HepG2 (cell line): ENCODE measurements around the gene IL17RB. TPM values are rescaled to one million over a fixed set of nuclear protein-coding genes. Genes with fewer than 3 reads are reported as not detected.
A peak's percentile ranks its signal among the peaks of the same experiment; 100 is the strongest.

ENCODE experiments used
- ARNT ChIP-seq: fragments of 450-650 bp; IDR thresholded peaks from 2 replicates; pipeline ENCODE4 v1.6.1; 2017
- CBX2 ChIP-seq, 2 experiments: fragments of 200-600 bp in 1 of 2; sonication (generic); formaldehyde crosslinking in 1 of 2; IDR thresholded peaks; 2 replicates each; pipeline versions ENCODE4 v1.7.0 to v1.8.1; 2018 to 2022; ENCODE audit warnings: low read depth in 2 of 2, low read length in 1 of 2, mild to moderate bottlenecking in 1 of 2, missing genetic modification reagents in 1 of 2
- CCDC6 ChIP-seq: sonication (generic); formaldehyde crosslinking; IDR thresholded peaks from 2 replicates; pipeline ENCODE4 v1.8.1; 2022; ENCODE audit warnings: mild to moderate bottlenecking, missing genetic modification reagents, moderate library complexity
- MBNL3 ChIP-seq: fragments of 250-450 bp; sonication (Bioruptor Pico); conservative IDR thresholded peaks from 2 replicates; pipeline ENCODE4 v1.8.0; 2022; ENCODE audit warnings: mild to moderate bottlenecking, inconsistent platforms
- SALL2 ChIP-seq: sonication (generic); formaldehyde crosslinking; IDR thresholded peaks from 2 replicates; pipeline ENCODE4 v1.8.1; 2023; ENCODE audit warnings: mild to moderate bottlenecking, missing genetic modification reagents, inconsistent platforms
- SMYD3 ChIP-seq: sonication (generic); formaldehyde crosslinking; IDR thresholded peaks from 2 replicates; pipeline ENCODE4 v1.8.1; 2023; ENCODE audit warnings: mild to moderate bottlenecking, missing genetic modification reagents
- SNRNP70 ChIP-seq: fragments of 200-400 bp; formaldehyde crosslinking; IDR thresholded peaks from 2 replicates; pipeline ENCODE4 v1.6.1; 2017; ENCODE audit warnings: mild to moderate bottlenecking, low read depth, low read length, moderate library complexity
- SPEN ChIP-seq: sonication (generic); formaldehyde crosslinking; IDR thresholded peaks from 2 replicates; pipeline ENCODE4 v1.5.1; 2020; ENCODE audit warnings: low read depth, mild to moderate bottlenecking, missing genetic modification reagents
- TRAFD1 ChIP-seq: sonication (generic); formaldehyde crosslinking; IDR thresholded peaks from 2 replicates; pipeline ENCODE4 v1.5.1; 2020; ENCODE audit warnings: missing genetic modification reagents, mild to moderate bottlenecking, borderline replicate concordance
- ZFX ChIP-seq: sonication (generic); formaldehyde crosslinking; IDR thresholded peaks from 2 replicates; pipeline ENCODE4 v1.4.0; 2020; ENCODE audit warnings: mild to moderate bottlenecking, low read depth, missing genetic modification reagents, moderate library complexity
- ZKSCAN1 ChIP-seq: fragments of 150-350 bp; IDR thresholded peaks from 2 replicates; pipeline ENCODE4 v1.6.1; 2014; ENCODE audit warnings: low read length
- ZNF530 ChIP-seq: sonication (generic); formaldehyde crosslinking; IDR thresholded peaks from 2 replicates; pipeline ENCODE4 v1.5.0; 2020; ENCODE audit warnings: low read depth, mild to moderate bottlenecking, missing genetic modification reagents
- ZNF552 ChIP-seq: sonication (generic); formaldehyde crosslinking; IDR thresholded peaks from 2 replicates; pipeline ENCODE4 v1.9.0; 2022; ENCODE audit warnings: missing genetic modification reagents, mild to moderate bottlenecking, borderline replicate concordance
- ZNF597 ChIP-seq: sonication (generic); formaldehyde crosslinking; IDR thresholded peaks from 2 replicates; pipeline ENCODE4 v1.5.0; 2020; ENCODE audit warnings: missing genetic modification reagents
- ZNF672 ChIP-seq: sonication (generic); formaldehyde crosslinking; IDR thresholded peaks from 2 replicates; pipeline ENCODE4 v1.8.1; 2022; ENCODE audit warnings: missing genetic modification reagents
- ZNF782 ChIP-seq: sonication (generic); formaldehyde crosslinking; IDR thresholded peaks from 2 replicates; pipeline ENCODE4 v1.4.0; 2020; ENCODE audit warnings: missing genetic modification reagents, mild to moderate bottlenecking, borderline replicate concordance
- ZSCAN25 ChIP-seq: sonication (generic); formaldehyde crosslinking; IDR thresholded peaks from 2 replicates; pipeline ENCODE4 v1.8.0; 2022; ENCODE audit warnings: mild to moderate bottlenecking, missing genetic modification reagents
- polyA plus RNA-seq, 8 experiments: library from polyadenylated mRNA; depleted of rRNA in 3 of 8; stranded (reverse) in 7 of 8; unstranded in 1 of 8; fragments of >200 nt; fragmentation: Illumina TruSeq in 4 of 8; extraction: Trizol in 4 of 8; gene quantifications; 2 replicates each; pipeline versions ENCODE4 v1.2.1 to v1.2.3, GENCODE V29; 2011 to 2016; ENCODE audit warnings: low read depth in 4 of 8, missing spikeins in 1 of 8, mixed read lengths in 1 of 8; ENCODE audit not compliant: insufficient read depth in 1 of 8
- total RNA-seq, 5 experiments: library from RNA; depleted of rRNA; stranded (reverse); fragments of >200 nt; fragmentation: Illumina TruSeq; extraction: Trizol; gene quantifications; 2 replicates each; pipeline ENCODE4 v1.2.3, GENCODE V29; 2016; ENCODE audit warnings: low read depth in 1 of 5
- TF ChIP-seq, protein P1 (sequence below): sonication (generic); formaldehyde crosslinking; IDR thresholded peaks from 2 replicates; pipeline ENCODE4 v1.5.0; 2020; ENCODE audit warnings: missing genetic modification reagents
- TF ChIP-seq, protein P2 (sequence below): sonication (generic); formaldehyde crosslinking; IDR thresholded peaks from 2 replicates; pipeline ENCODE4 v1.5.1; 2020; ENCODE audit warnings: mild to moderate bottlenecking, missing genetic modification reagents, moderate library complexity
- TF ChIP-seq, protein P3 (sequence below): sonication (generic); formaldehyde crosslinking; IDR thresholded peaks from 2 replicates; pipeline ENCODE4 v1.5.1; 2020; ENCODE audit warnings: missing genetic modification reagents, mild to moderate bottlenecking, borderline replicate concordance

The IL17RB gene
- total and polyA plus RNA-seq, 2 of the 13 experiments (the other 11 are each of a cell fraction or from before 2014, with no cell fraction given): 130 to 190 TPM

DNA sequence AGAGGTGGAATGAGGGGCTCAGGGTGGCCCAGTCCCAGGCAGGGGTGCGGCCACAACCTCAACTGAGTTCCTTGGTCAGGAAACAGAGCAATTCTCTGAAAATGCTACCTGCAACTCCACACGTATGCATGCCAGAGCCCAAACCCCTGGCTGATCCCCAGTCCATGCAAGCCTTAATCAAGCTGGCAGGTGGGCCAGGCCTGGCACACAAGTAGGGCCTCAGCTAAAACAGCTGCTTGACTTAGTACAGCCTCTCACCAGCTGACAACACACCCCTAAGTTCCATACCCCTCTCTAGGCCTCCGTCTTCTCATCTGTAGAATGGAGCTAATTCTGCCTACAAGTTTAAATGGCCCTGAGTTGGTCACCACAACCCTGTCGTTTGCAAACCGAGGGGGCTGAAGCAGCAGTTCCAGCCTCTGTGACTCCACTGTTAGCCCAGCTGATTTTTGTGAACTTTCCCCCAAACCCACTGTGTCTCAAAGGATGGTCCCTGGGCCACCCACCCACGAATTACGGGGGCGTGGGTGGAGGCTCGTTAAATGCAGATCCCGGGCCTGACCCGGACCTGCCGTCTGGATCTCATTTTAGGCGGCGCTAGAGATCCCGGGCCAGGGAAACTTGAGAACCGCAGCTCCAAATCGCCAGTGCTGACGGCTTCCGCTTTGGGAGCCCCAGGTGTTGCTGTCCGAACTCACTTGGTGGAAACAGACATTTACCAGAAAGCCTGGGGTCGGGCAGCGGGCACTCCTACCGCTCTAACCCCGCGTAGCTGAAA is 1.1 kb upstream of the IL17RB start (continued):
- TF ChIP-seq MBNL3 (CRISPR knock-in tag) (no peak), ARNT (no peak), CCDC6 (CRISPR knock-in tag) (no peak), CBX2 (IDR thresholded peaks at IDR 0.05; ENCODE audit: low read depth, low read length) (no peak), CBX2 (CRISPR knock-in tag; IDR thresholded peaks at IDR 0.05; ENCODE audit: low read depth) (no peak), SPEN (CRISPR knock-in tag) (no peak), SNRNP70 (no peak), ZNF530 (CRISPR knock-in tag) (no peak), ZKSCAN1 (no peak), SMYD3 (CRISPR knock-in tag) (no peak), TRAFD1 (CRISPR knock-in tag) (no peak), ZSCAN25 (peak; percentile 56), ZNF782 (CRISPR knock-in tag) (no peak), ZFX (CRISPR knock-in tag) (no peak), SALL2 (CRISPR knock-in tag) (no peak), ZNF597 (CRISPR knock-in tag) (no peak), ZNF552 (CRISPR knock-in tag) (no peak), ZNF672 (CRISPR knock-in tag) (no peak)
- TF ChIP-seq, protein P1, sequence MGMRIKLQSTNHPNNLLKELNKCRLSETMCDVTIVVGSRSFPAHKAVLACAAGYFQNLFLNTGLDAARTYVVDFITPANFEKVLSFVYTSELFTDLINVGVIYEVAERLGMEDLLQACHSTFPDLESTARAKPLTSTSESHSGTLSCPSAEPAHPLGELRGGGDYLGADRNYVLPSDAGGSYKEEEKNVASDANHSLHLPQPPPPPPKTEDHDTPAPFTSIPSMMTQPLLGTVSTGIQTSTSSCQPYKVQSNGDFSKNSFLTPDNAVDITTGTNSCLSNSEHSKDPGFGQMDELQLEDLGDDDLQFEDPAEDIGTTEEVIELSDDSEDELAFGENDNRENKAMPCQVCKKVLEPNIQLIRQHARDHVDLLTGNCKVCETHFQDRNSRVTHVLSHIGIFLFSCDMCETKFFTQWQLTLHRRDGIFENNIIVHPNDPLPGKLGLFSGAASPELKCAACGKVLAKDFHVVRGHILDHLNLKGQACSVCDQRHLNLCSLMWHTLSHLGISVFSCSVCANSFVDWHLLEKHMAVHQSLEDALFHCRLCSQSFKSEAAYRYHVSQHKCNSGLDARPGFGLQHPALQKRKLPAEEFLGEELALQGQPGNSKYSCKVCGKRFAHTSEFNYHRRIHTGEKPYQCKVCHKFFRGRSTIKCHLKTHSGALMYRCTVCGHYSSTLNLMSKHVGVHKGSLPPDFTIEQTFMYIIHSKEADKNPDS (CRISPR knock-in tag): no peak
- TF ChIP-seq, protein P2, sequence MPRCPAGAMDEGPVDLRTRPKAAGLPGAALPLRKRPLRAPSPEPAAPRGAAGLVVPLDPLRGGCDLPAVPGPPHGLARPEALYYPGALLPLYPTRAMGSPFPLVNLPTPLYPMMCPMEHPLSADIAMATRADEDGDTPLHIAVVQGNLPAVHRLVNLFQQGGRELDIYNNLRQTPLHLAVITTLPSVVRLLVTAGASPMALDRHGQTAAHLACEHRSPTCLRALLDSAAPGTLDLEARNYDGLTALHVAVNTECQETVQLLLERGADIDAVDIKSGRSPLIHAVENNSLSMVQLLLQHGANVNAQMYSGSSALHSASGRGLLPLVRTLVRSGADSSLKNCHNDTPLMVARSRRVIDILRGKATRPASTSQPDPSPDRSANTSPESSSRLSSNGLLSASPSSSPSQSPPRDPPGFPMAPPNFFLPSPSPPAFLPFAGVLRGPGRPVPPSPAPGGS: no peak
- TF ChIP-seq, protein P3, sequence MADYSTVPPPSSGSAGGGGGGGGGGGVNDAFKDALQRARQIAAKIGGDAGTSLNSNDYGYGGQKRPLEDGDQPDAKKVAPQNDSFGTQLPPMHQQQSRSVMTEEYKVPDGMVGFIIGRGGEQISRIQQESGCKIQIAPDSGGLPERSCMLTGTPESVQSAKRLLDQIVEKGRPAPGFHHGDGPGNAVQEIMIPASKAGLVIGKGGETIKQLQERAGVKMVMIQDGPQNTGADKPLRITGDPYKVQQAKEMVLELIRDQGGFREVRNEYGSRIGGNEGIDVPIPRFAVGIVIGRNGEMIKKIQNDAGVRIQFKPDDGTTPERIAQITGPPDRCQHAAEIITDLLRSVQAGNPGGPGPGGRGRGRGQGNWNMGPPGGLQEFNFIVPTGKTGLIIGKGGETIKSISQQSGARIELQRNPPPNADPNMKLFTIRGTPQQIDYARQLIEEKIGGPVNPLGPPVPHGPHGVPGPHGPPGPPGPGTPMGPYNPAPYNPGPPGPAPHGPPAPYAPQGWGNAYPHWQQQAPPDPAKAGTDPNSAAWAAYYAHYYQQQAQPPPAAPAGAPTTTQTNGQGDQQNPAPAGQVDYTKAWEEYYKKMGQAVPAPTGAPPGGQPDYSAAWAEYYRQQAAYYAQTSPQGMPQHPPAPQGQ (CRISPR knock-in tag): no peak
